Erythroblast (primary cell): ENCODE data around the gene C2orf76.
"Not testable (repeated sequence)": the region's sequence is repeated elsewhere in the genome, so short reads cannot be mapped to it uniquely, and the experiment has no call there.

Experiments used
- DNase-seq, 2 experiments: peaks; one replicate each; lab custom pipeline; 2025; lab: John Stamatoyannopoulos, UW
- GATA1 ChIP-seq: IDR thresholded peaks from 2 replicates; pipeline ENCODE4 v1.6.1; 2011; ENCODE audit warnings: low read depth, mild to moderate bottlenecking, control low read depth, low read length, moderate library complexity
- POLR2A ChIP-seq: IDR thresholded peaks from 2 replicates; pipeline ENCODE4 v1.6.1; 2011; ENCODE audit warnings: mild to moderate bottlenecking, low read length

C2orf76 gene

GRCh38 chr2:119366649-119367471, at the start of gene C2orf76, which contains the start of gene DBI:
Gene C2orf76 (minus strand): TSS chr2:119366834. CDS start chr2:119339959, 26,875 bp downstream.
Gene DBI (plus strand): TSS chr2:119366977. CDS start chr2:119367052, 75 bp downstream.
- TF ChIP-seq GATA1 = no peak
- TF ChIP-seq POLR2A = peak; percentile 88
- DNase-seq = peak; percentile 96 to 97

- DNase-seq = no peak
- TF ChIP-seq GATA1 (no peak), POLR2A (no peak)
Observed at GRCh38 chr2:119415630-119416029, 49.0 kb upstream of the C2orf76 start.

- no peak for TF ChIP-seq GATA1
- TF ChIP-seq POLR2A = no peak
Observed at GRCh38 chr2:119414894-119415293, 48.3 kb upstream of the C2orf76 start.

GRCh38 chr2:119409506-119409905, 42.9 kb upstream of the C2orf76 start:
- no peak for DNase-seq
- TF ChIP-seq POLR2A = no peak
- TF ChIP-seq GATA1 = no peak

More at GRCh38 chr2:119414894-119415293, 48.3 kb upstream of the C2orf76 start:
- DNase-seq = no peak

GRCh38 chr2:119408221-119408619, 41.6 kb upstream of the C2orf76 start:
- TF ChIP-seq POLR2A (no peak), GATA1 (no peak)
- DNase-seq = no peak

GRCh38 chr2:119407430-119408220, 41.0 kb upstream of the C2orf76 start:
- TF ChIP-seq POLR2A (no peak), GATA1 (no peak)
- peak; percentile 51 to 72 for DNase-seq

GRCh38 chr2:119405151-119405550, 38.5 kb upstream of the C2orf76 start:
- TF ChIP-seq GATA1 (no peak), POLR2A (no peak)
- DNase-seq = no peak

- DNase-seq = not testable (repeated sequence)
Observed at GRCh38 chr2:119403618-119404017, 37.0 kb upstream of the C2orf76 start.

GRCh38 chr2:119402645-119403560, 36.3 kb upstream of the C2orf76 start:
- no peak for DNase-seq
- TF ChIP-seq POLR2A (no peak), GATA1 (no peak)

GRCh38 chr2:119402106-119402505, 35.5 kb upstream of the C2orf76 start:
- DNase-seq = no peak
- TF ChIP-seq GATA1 = no peak
- TF ChIP-seq POLR2A = no peak

GRCh38 chr2:119397196-119397595, 30.6 kb upstream of the C2orf76 start:
- no peak for DNase-seq
- TF ChIP-seq POLR2A (no peak), GATA1 (no peak)

GRCh38 chr2:119393971-119394748, 27.5 kb upstream of the C2orf76 start:
- no peak for DNase-seq
- TF ChIP-seq GATA1 (no peak), POLR2A (no peak)
